ENCODE data around the gene SYTL2. TPM values are rescaled to one million over a fixed set of nuclear protein-coding genes. Genes with fewer than 3 reads are reported as not detected.

SYTL2 gene
- total and polyA plus RNA-seq, 2 experiments from 2014 or later, result 8.9 to 66.6 TPM

- no peak for TF ChIP-seq EZH2 (IDR thresholded peaks at IDR 0.05; ENCODE audit: borderline replicate concordance)
- TF ChIP-seq CTCF (IDR thresholded peaks at IDR 0.05; ENCODE audit: poor library complexity), result no peak
- TF ChIP-seq EZH2phosphoT487 (IDR thresholded peaks at IDR 0.05; ENCODE audit: low read depth, severe bottlenecking, unreplicated experiment), result no peak
- no peaks in the 10 kb centered on the region for H3K27me3 ChIP-seq
- H3K27ac ChIP-seq, result no peak overlapping the region
- H4K20me1 ChIP-seq (ENCODE audit: insufficient read depth, poor library complexity, severe bottlenecking), result no peaks in the 10 kb centered on the region
- H2AFZ ChIP-seq, result no peak overlapping the region
- no peak for DNase-seq (ENCODE audit: low spot score)
- no peak overlapping the region for H3K4me2 ChIP-seq
- no peak overlapping the region for H3K4me3 ChIP-seq
- no peaks in the 10 kb centered on the region for H3K4me1 ChIP-seq (ENCODE audit: insufficient read depth)
- no peaks in the 10 kb centered on the region for H3K9me2 ChIP-seq (replicated peaks; ENCODE audit: insufficient read depth)
- WGBS (ENCODE audit: low lambda C conversion rate, missing lambda C conversion rate), result 90% methylated on average over 1 of the region's 1 CpG
- no peaks in the 10 kb centered on the region for H3K36me3 ChIP-seq (replicated peaks; ENCODE audit: insufficient read depth, low read depth)
- no peaks in the 10 kb centered on the region for H3K79me2 ChIP-seq
- H3K9me3 ChIP-seq (ENCODE audit: low read depth), result no peaks in the 10 kb centered on the region
Observed at GRCh38 chr11:85758480-85759039, 52.4 kb downstream of the SYTL2 start.

- H2AFZ ChIP-seq, result no peak overlapping the region
- H3K27ac ChIP-seq, result no peak overlapping the region
- WGBS (ENCODE audit: low lambda C conversion rate, missing lambda C conversion rate), result 82% methylated on average over 4 of the region's 4 CpGs
Observed at GRCh38 chr11:85758026-85758425, 52.9 kb downstream of the SYTL2 start.

GRCh38 chr11:85756401-85757200 is 54.3 kb downstream of the SYTL2 start:
- Histone ChIP-seq H3K27me3 (no peaks in the 10 kb centered on the region), H3K9me2 (replicated peaks; ENCODE audit: insufficient read depth) (no peaks in the 10 kb centered on the region), H3K27ac (no peak overlapping the region), H4K20me1 (ENCODE audit: insufficient read depth, poor library complexity, severe bottlenecking) (no peaks in the 10 kb centered on the region), H2AFZ (no peak overlapping the region), H3K4me3 (no peak overlapping the region), H3K4me2 (no peak overlapping the region), H3K4me1 (ENCODE audit: insufficient read depth) (no peaks in the 10 kb centered on the region), H3K36me3 (replicated peaks; ENCODE audit: insufficient read depth, low read depth) (no peaks in the 10 kb centered on the region), H3K79me2 (no peaks in the 10 kb centered on the region), H3K9me3 (ENCODE audit: low read depth) (no peaks in the 10 kb centered on the region)
- no peak for TF ChIP-seq CTCF (IDR thresholded peaks at IDR 0.05; ENCODE audit: poor library complexity)
- no peak for TF ChIP-seq EZH2phosphoT487 (IDR thresholded peaks at IDR 0.05; ENCODE audit: low read depth, severe bottlenecking, unreplicated experiment)
- no peak for TF ChIP-seq EZH2 (IDR thresholded peaks at IDR 0.05; ENCODE audit: borderline replicate concordance)
- DNase-seq (ENCODE audit: low spot score), result no peak
- WGBS (ENCODE audit: low lambda C conversion rate, missing lambda C conversion rate), result 81% methylated on average over 6 of the region's 6 CpGs

More at GRCh38 chr11:85758026-85758425, 52.9 kb downstream of the SYTL2 start:
- Histone ChIP-seq H3K27me3 (no peaks in the 10 kb centered on the region), H4K20me1 (ENCODE audit: insufficient read depth, poor library complexity, severe bottlenecking) (no peaks in the 10 kb centered on the region), H3K9me2 (replicated peaks; ENCODE audit: insufficient read depth) (no peaks in the 10 kb centered on the region), H3K4me3 (no peak overlapping the region), H3K9me3 (ENCODE audit: low read depth) (no peaks in the 10 kb centered on the region), H3K4me1 (ENCODE audit: insufficient read depth) (no peaks in the 10 kb centered on the region), H3K36me3 (replicated peaks; ENCODE audit: insufficient read depth, low read depth) (no peaks in the 10 kb centered on the region), H3K4me2 (no peak overlapping the region), H3K79me2 (no peaks in the 10 kb centered on the region)
- TF ChIP-seq EZH2phosphoT487 (IDR thresholded peaks at IDR 0.05; ENCODE audit: low read depth, severe bottlenecking, unreplicated experiment) (no peak), EZH2 (IDR thresholded peaks at IDR 0.05; ENCODE audit: borderline replicate concordance) (no peak), CTCF (IDR thresholded peaks at IDR 0.05; ENCODE audit: poor library complexity) (no peak)
- no peak for DNase-seq (ENCODE audit: low spot score)
